GM12878 (cell line): ENCODE results near the gene RNF121.

Experiments
- MLLT1 ChIP-seq: fragments of 450-650 bp; IDR thresholded peaks from 2 replicates; pipeline ENCODE4 v1.6.1; 2016; ENCODE audit warnings: mild to moderate bottlenecking
- NRF1 ChIP-seq: conservative IDR thresholded peaks from 2 replicates; pipeline ENCODE4 v1.6.1; 2011; ENCODE audit warnings: mild to moderate bottlenecking, low read depth, low read length, improper control_type of control experiment

GRCh38 chr11:72002841-72003775 is 74.3 kb downstream of the RNF121 start:
- TF ChIP-seq NRF1 (no peak), MLLT1 (no peak)
